Smooth muscle cell (in vitro differentiated cells): ENCODE measurements around the gene KANSL1. TPM values are rescaled to one million over a fixed set of nuclear protein-coding genes. Genes with fewer than 3 reads are reported as not detected.
A peak's percentile ranks its signal among the peaks of the same experiment; 100 is the strongest.

ENCODE experiments used
- DNase-seq: peaks from one replicate; lab custom pipeline; 2025; ENCODE audit not compliant: unreplicated experiment; lab: John Stamatoyannopoulos, UW
- H2AFZ ChIP-seq: fragments of 200-600 bp; sonication (generic); 2 replicates; pipeline ENCODE4 v1.6.0; 2016; ENCODE audit warnings: antibody characterized with exemption, low read depth, mild to moderate bottlenecking
- H3F3A ChIP-seq: fragments of 200-600 bp; sonication (generic); 2 replicates; pipeline ENCODE4 v1.6.0; 2017; ENCODE audit warnings: antibody characterized with exemption, low read depth
- H3K27ac ChIP-seq: fragments of 200-600 bp; sonication (generic); 2 replicates; pipeline ENCODE4 v1.5.1; 2016; ENCODE audit warnings: low read depth, mild to moderate bottlenecking
- H3K27me3 ChIP-seq: fragments of 200-600 bp; sonication (generic); 2 replicates; pipeline ENCODE4 v1.6.1; 2016; ENCODE audit warnings: low read depth, mild to moderate bottlenecking
- H3K36me3 ChIP-seq: fragments of 200-600 bp; sonication (generic); 2 replicates; pipeline ENCODE4 v1.5.1; 2016; ENCODE audit warnings: low read depth
- H3K4me1 ChIP-seq: fragments of 200-600 bp; sonication (generic); 2 replicates; pipeline ENCODE4 v1.5.1; 2016; ENCODE audit warnings: low read depth
- H3K4me2 ChIP-seq: fragments of 200-600 bp; sonication (generic); 2 replicates; pipeline ENCODE4 v1.6.0; 2016; ENCODE audit warnings: mild to moderate bottlenecking
- H3K4me3 ChIP-seq: fragments of 200-600 bp; sonication (generic); 2 replicates; pipeline ENCODE4 v1.5.1; 2016; ENCODE audit warnings: mild to moderate bottlenecking
- H3K79me2 ChIP-seq: fragments of 200-600 bp; sonication (generic); 2 replicates; pipeline ENCODE4 v1.6.0; 2016; ENCODE audit warnings: low read depth, mild to moderate bottlenecking
- H3K9ac ChIP-seq: fragments of 200-600 bp; sonication (generic); 2 replicates; pipeline ENCODE4 v1.6.0; 2016; ENCODE audit warnings: low read depth
- H3K9me3 ChIP-seq: fragments of 200-600 bp; sonication (generic); replicated peaks from 2 replicates; pipeline ENCODE4 v1.5.1; 2016; ENCODE audit warnings: low read depth
- H4K20me1 ChIP-seq: fragments of 200-600 bp; sonication (generic); 2 replicates; pipeline ENCODE4 v1.6.0; 2016; ENCODE audit warnings: low read depth
- WGBS: methylation state at CpG from one replicate; pipeline ENCODE4 v1.1.7; 2016; ENCODE audit warnings: low lambda C conversion rate; 5-methylcytosine and 5-hydroxymethylcytosine counted together
- polyA plus RNA-seq: library from polyadenylated mRNA; unstranded; fragments of >200 nt; fragmentation: Nextera tagmentation; extraction: Ambion mirVana; gene quantifications from 2 replicates; pipeline ENCODE4 v1.2.1, GENCODE V29; 2016
- total RNA-seq: library from RNA; depleted of rRNA; stranded (reverse); fragments of >200 nt; gene quantifications from 2 replicates; pipeline ENCODE4 v1.2.3, GENCODE V29; 2014
- TF ChIP-seq, protein P1 (sequence below): fragments of 200-600 bp; sonication (generic); IDR thresholded peaks from 2 replicates; pipeline ENCODE4 v1.5.1; 2017; ENCODE audit warnings: borderline replicate concordance, mild to moderate bottlenecking, antibody characterized with exemption; ENCODE audit not compliant: insufficient read depth, poor library complexity, severe bottlenecking

The KANSL1 gene
- total and polyA plus RNA-seq, 2 experiments from 2014 or later = 16.9 to 69.7 TPM

DNA sequence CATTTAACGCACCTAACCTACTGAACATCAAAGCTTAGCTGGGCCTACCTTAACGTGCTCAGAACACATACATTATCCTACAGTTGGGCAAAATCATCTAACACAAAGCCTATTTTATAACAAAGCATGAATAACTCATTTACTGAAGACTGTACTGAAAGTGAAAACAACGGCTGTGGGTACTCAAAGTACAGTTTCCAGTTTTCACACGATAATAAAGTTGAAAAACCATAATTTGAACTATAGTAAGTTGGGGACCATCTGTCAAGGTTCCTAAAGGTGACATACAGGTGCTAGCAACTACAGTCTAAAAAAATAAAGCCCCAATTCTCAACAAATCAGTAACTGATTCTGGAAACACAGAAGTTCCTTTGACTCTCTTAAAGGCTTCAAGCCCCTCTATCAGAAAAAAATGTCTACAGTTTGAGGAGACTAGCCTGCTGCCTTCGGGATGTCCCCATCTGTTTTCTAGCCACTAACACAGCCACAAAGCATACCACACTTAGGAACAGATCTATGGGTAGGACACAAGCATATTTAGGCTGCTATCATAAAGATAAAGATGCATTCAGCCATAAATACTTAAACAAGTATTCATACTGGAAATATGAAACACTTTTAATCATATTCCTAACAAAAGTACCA is 71.3 kb downstream of the KANSL1 start:
- Histone ChIP-seq H3K4me3 (no peak overlapping the region), H4K20me1 (peaks cover 98% of the 10 kb centered on the region), H3F3A (peaks cover 6% of the 10 kb centered on the region), H3K36me3 (no peaks in the 10 kb centered on the region), H3K4me2 (peak overlapping the region; percentile 68), H3K27me3 (no peaks in the 10 kb centered on the region), H3K4me1 (peaks cover 37% of the 10 kb centered on the region), H3K27ac (no peak overlapping the region), H2AFZ (no peak overlapping the region), H3K9ac (no peak overlapping the region), H3K79me2 (peaks cover 98% of the 10 kb centered on the region), H3K9me3 (no peaks in the 10 kb centered on the region)
- 81% methylated on average over 5 of the region's 5 CpGs for WGBS
- DNase-seq = no peak
- TF ChIP-seq, protein P1, sequence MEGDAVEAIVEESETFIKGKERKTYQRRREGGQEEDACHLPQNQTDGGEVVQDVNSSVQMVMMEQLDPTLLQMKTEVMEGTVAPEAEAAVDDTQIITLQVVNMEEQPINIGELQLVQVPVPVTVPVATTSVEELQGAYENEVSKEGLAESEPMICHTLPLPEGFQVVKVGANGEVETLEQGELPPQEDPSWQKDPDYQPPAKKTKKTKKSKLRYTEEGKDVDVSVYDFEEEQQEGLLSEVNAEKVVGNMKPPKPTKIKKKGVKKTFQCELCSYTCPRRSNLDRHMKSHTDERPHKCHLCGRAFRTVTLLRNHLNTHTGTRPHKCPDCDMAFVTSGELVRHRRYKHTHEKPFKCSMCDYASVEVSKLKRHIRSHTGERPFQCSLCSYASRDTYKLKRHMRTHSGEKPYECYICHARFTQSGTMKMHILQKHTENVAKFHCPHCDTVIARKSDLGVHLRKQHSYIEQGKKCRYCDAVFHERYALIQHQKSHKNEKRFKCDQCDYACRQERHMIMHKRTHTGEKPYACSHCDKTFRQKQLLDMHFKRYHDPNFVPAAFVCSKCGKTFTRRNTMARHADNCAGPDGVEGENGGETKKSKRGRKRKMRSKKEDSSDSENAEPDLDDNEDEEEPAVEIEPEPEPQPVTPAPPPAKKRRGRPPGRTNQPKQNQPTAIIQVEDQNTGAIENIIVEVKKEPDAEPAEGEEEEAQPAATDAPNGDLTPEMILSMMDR = no peak

DNA sequence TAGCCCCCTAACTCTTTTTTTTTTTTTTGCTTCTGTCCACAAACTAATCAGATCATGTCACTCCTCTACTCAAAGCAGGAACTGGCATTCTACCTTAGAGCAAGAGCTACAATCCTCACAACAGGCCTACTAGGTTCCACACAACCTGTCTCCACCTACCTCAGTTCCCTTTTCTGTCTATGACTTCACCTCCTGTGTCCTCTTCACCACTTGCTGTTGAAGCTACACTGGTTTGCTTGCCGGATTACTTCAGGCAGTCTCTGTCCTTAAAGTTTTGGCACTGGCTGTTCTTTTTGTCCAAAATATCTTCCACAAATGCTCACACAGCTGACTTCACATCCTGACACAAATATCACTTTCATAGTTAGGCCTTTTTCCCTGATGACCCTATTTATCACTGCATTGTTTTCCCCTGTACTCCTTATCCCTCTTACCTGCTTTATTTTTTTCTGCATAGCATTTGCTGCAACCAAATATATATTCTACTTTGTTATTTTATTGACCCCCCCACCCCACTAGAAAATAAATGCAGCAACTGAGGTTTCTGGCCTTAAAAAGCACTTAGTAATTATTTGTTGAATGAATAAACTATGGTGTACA is 72.0 kb downstream of the KANSL1 start:
- no peak overlapping the region for H3K4me2 ChIP-seq
- no peak overlapping the region for H3K27ac ChIP-seq
- TF ChIP-seq, protein P1 = no peak
- H3K4me1 ChIP-seq = peaks cover 37% of the 10 kb centered on the region
- 91% methylated on average over 1 of the region's 1 CpG for WGBS
- H3K36me3 ChIP-seq = no peaks in the 10 kb centered on the region
- H2AFZ ChIP-seq = no peak overlapping the region
- peaks cover 98% of the 10 kb centered on the region for H4K20me1 ChIP-seq
- H3K27me3 ChIP-seq = no peaks in the 10 kb centered on the region
- H3K79me2 ChIP-seq = peaks cover 98% of the 10 kb centered on the region
- no peaks in the 10 kb centered on the region for H3K9me3 ChIP-seq
- DNase-seq = no peak
- H3K9ac ChIP-seq = no peak overlapping the region
- no peak overlapping the region for H3K4me3 ChIP-seq
- peaks cover 13% of the 10 kb centered on the region for H3F3A ChIP-seq

DNA sequence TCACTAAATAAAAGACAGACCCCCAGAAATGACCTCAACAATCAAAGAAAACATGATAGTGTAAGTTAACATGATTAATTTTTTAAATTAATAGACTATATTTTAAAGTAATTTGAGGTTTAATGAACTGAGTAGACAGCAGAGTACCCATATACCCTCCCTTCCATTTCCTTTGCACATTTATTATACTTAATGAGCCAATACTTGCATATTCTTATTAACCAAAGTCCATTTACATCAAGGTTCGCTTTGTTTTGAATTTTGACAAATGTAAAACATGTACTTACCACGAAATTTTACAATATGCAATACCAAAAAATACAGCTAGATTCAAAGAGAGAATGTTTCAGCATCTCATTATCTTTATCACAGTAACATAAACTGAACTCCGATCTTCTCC is 72.7 kb downstream of the KANSL1 start:
- no peaks in the 10 kb centered on the region for H3K36me3 ChIP-seq
- H3K4me2 ChIP-seq = no peak overlapping the region
- peaks cover 19% of the 10 kb centered on the region for H3F3A ChIP-seq
- TF ChIP-seq, protein P1 = no peak
- H3K4me3 ChIP-seq = no peak overlapping the region
- peaks cover 41% of the 10 kb centered on the region for H3K4me1 ChIP-seq
- no peak overlapping the region for H3K9ac ChIP-seq
- no peak overlapping the region for H2AFZ ChIP-seq
- no peaks in the 10 kb centered on the region for H3K9me3 ChIP-seq
- peaks cover 98% of the 10 kb centered on the region for H4K20me1 ChIP-seq
- 93% methylated on average over 3 of the region's 3 CpGs for WGBS
- DNase-seq = no peak
- no peaks in the 10 kb centered on the region for H3K27me3 ChIP-seq
- H3K79me2 ChIP-seq = peaks cover 97% of the 10 kb centered on the region
- H3K27ac ChIP-seq = no peak overlapping the region

DNA sequence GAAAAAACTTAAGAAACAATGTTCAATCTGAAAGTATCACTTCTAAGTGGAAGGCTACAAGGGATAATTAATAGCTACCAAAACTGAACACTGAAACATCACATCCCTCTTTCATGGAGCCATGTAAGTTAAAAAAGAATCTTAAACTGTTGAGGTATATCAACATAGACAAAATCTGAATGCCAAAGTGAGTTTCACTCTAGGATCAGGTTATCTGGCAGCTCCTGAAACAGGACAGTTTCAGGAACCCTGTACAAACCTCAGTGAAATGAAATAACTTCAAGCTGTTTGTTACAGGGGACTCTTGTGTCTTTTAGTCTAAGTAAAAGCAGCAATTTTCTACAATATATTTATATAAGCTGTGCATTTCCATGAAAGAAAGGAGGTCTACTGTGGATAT is 73.2 kb downstream of the KANSL1 start:
- H3K9ac ChIP-seq = no peak overlapping the region
- H3K27me3 ChIP-seq = no peaks in the 10 kb centered on the region
- DNase-seq = no peak
- H3K79me2 ChIP-seq = peaks cover 94% of the 10 kb centered on the region
- peaks cover 41% of the 10 kb centered on the region for H3K4me1 ChIP-seq
- H3K9me3 ChIP-seq = no peaks in the 10 kb centered on the region
- H3F3A ChIP-seq = peaks cover 19% of the 10 kb centered on the region
- no peak overlapping the region for H3K27ac ChIP-seq
- H3K4me2 ChIP-seq = no peak overlapping the region
- no peaks in the 10 kb centered on the region for H3K36me3 ChIP-seq
- TF ChIP-seq, protein P1 = no peak
- no peak overlapping the region for H2AFZ ChIP-seq
- no peak overlapping the region for H3K4me3 ChIP-seq
- H4K20me1 ChIP-seq = peaks cover 98% of the 10 kb centered on the region
